Measurements from ENCODE around the gene KIRREL1. TPM values are rescaled to one million over a fixed set of nuclear protein-coding genes. Genes with fewer than 3 reads are reported as not detected.

Gene KIRREL1
- total RNA-seq, 1 experiment from 2014 or later, result 145 TPM

GRCh38 chr1:158005224-158005623 is 11.8 kb downstream of the KIRREL1 start:
- Histone ChIP-seq H3K4me1 (ENCODE audit: control insufficient read depth, insufficient read depth, low read length) (peaks cover 100% of the 10 kb centered on the region), H3K9me3 (ENCODE audit: control insufficient read depth, insufficient read depth, low read depth, low read length) (no peaks in the 10 kb centered on the region), H3K27me3 (ENCODE audit: control insufficient read depth, insufficient read depth, low read length) (no peaks in the 10 kb centered on the region), H3K36me3 (ENCODE audit: control insufficient read depth, insufficient read depth, low read length) (peaks cover 4% of the 10 kb centered on the region; the same call in 1 of the 2 replicates), H3K27ac (ENCODE audit: low read length) (peak overlapping the region; percentile 100), H3K4me3 (ENCODE audit: low read depth in 2 of 2, low read length in 2 of 2) (no peak overlapping the region)
- intact Hi-C loops (cut with micrococcal nuclease; ENCODE audit: unreplicated experiment) (no loop called here), in situ Hi-C loops (cut with HindIII; ENCODE audit: low pct_unique_long_range_greater_than_20kb, low sequenced_read_pairs) (no loop called here)
- ATAC-seq, result no peak
- no peak for DNase-seq (ENCODE audit: low read depth, low spot score)
- no TSS peak for BruUV-seq (replicated peaks)
- TF ChIP-seq, protein P1, sequence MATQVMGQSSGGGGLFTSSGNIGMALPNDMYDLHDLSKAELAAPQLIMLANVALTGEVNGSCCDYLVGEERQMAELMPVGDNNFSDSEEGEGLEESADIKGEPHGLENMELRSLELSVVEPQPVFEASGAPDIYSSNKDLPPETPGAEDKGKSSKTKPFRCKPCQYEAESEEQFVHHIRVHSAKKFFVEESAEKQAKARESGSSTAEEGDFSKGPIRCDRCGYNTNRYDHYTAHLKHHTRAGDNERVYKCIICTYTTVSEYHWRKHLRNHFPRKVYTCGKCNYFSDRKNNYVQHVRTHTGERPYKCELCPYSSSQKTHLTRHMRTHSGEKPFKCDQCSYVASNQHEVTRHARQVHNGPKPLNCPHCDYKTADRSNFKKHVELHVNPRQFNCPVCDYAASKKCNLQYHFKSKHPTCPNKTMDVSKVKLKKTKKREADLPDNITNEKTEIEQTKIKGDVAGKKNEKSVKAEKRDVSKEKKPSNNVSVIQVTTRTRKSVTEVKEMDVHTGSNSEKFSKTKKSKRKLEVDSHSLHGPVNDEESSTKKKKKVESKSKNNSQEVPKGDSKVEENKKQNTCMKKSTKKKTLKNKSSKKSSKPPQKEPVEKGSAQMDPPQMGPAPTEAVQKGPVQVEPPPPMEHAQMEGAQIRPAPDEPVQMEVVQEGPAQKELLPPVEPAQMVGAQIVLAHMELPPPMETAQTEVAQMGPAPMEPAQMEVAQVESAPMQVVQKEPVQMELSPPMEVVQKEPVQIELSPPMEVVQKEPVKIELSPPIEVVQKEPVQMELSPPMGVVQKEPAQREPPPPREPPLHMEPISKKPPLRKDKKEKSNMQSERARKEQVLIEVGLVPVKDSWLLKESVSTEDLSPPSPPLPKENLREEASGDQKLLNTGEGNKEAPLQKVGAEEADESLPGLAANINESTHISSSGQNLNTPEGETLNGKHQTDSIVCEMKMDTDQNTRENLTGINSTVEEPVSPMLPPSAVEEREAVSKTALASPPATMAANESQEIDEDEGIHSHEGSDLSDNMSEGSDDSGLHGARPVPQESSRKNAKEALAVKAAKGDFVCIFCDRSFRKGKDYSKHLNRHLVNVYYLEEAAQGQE (IDR thresholded peaks at IDR 0.05; ENCODE audit: insufficient read depth in 1 of 2, low read depth in 2 of 2, low read length in 1 of 2), result no peak
- TF ChIP-seq, protein P2, sequence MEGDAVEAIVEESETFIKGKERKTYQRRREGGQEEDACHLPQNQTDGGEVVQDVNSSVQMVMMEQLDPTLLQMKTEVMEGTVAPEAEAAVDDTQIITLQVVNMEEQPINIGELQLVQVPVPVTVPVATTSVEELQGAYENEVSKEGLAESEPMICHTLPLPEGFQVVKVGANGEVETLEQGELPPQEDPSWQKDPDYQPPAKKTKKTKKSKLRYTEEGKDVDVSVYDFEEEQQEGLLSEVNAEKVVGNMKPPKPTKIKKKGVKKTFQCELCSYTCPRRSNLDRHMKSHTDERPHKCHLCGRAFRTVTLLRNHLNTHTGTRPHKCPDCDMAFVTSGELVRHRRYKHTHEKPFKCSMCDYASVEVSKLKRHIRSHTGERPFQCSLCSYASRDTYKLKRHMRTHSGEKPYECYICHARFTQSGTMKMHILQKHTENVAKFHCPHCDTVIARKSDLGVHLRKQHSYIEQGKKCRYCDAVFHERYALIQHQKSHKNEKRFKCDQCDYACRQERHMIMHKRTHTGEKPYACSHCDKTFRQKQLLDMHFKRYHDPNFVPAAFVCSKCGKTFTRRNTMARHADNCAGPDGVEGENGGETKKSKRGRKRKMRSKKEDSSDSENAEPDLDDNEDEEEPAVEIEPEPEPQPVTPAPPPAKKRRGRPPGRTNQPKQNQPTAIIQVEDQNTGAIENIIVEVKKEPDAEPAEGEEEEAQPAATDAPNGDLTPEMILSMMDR (IDR thresholded peaks at IDR 0.05), result no peak
- TF ChIP-seq SIN3A (IDR thresholded peaks at IDR 0.05; ENCODE audit: borderline replicate concordance, insufficient read depth, low read depth, low read length), result no peak
- TF ChIP-seq POLR2AphosphoS5 (IDR thresholded peaks at IDR 0.05; ENCODE audit: low read depth, low read length), result no peak
- TF ChIP-seq TCF7L2 (IDR thresholded peaks at IDR 0.05; ENCODE audit: low read depth, low read length), result no peak
- ChIA-PET CTCF (no interaction called here), POLR2A (no interaction called here)

- H3K27me3 ChIP-seq (ENCODE audit: control insufficient read depth, insufficient read depth, low read length), result no peaks in the 10 kb centered on the region
- H3K36me3 ChIP-seq (ENCODE audit: control insufficient read depth, insufficient read depth, low read length), result peaks cover 4% of the 10 kb centered on the region; the same call in 1 of the 2 replicates
- ChIA-PET POLR2A (no interaction called here), CTCF (interaction anchor here (1.3 kb wide), 1 partner anchor 15 kb away, joined by 3 read pairs; no protein-coding TSS in a partner anchor)
- H3K27ac ChIP-seq (ENCODE audit: low read length), result peak overlapping the region; percentile 100
- in situ Hi-C loops (cut with HindIII; ENCODE audit: low pct_unique_long_range_greater_than_20kb, low sequenced_read_pairs), result no loop called here
- TF ChIP-seq POLR2AphosphoS5 (IDR thresholded peaks at IDR 0.05; ENCODE audit: low read depth, low read length), result no peak
- no peak for TF ChIP-seq TCF7L2 (IDR thresholded peaks at IDR 0.05; ENCODE audit: low read depth, low read length)
- TF ChIP-seq, protein P1 (IDR thresholded peaks at IDR 0.05; ENCODE audit: insufficient read depth in 1 of 2, low read depth in 2 of 2, low read length in 1 of 2), result no peak
- TF ChIP-seq SIN3A (IDR thresholded peaks at IDR 0.05; ENCODE audit: borderline replicate concordance, insufficient read depth, low read depth, low read length), result no peak
- TF ChIP-seq, protein P2 (IDR thresholded peaks at IDR 0.05), result no peak
- DNase-seq (ENCODE audit: low read depth, low spot score) (no peak), ATAC-seq (no peak)
- H3K9me3 ChIP-seq (ENCODE audit: control insufficient read depth, insufficient read depth, low read depth, low read length), result no peaks in the 10 kb centered on the region
- H3K4me1 ChIP-seq (ENCODE audit: control insufficient read depth, insufficient read depth, low read length), result peaks cover 100% of the 10 kb centered on the region
- intact Hi-C loops (cut with micrococcal nuclease; ENCODE audit: unreplicated experiment), result no loop called here
- BruUV-seq (replicated peaks), result no TSS peak
- no peak overlapping the region for H3K4me3 ChIP-seq (ENCODE audit: low read depth in 2 of 2, low read length in 2 of 2)
These were observed 13.7 kb downstream of the KIRREL1 start for GRCh38 chr1:158007180-158007579.

Measured in Panc1 (cell line).